HepG2 (cell line): ENCODE measurements around the gene MFSD2A.

Source experiments
- CTCF ChIP-seq: sonication (generic); formaldehyde crosslinking; IDR thresholded peaks from 2 replicates; pipeline ENCODE4 v1.5.0; 2020; ENCODE audit warnings: mild to moderate bottlenecking, missing genetic modification reagents, moderate library complexity
- MAZ ChIP-seq, 2 experiments: sonication (generic) in 1 of 2; formaldehyde crosslinking in 1 of 2; IDR thresholded peaks; 2 replicates each; pipeline versions ENCODE4 v1.5.0 to v1.6.1; 2012 to 2020; ENCODE audit warnings: low read depth in 2 of 2, mild to moderate bottlenecking in 2 of 2, borderline replicate concordance in 1 of 2, improper control_type of control experiment in 1 of 2, low read length in 1 of 2, missing genetic modification reagents in 1 of 2, moderate library complexity in 1 of 2
- SMC3 ChIP-seq: IDR thresholded peaks from 2 replicates; pipeline ENCODE4 v1.6.1; 2011; ENCODE audit warnings: low read length, improper control_type of control experiment

DNA sequence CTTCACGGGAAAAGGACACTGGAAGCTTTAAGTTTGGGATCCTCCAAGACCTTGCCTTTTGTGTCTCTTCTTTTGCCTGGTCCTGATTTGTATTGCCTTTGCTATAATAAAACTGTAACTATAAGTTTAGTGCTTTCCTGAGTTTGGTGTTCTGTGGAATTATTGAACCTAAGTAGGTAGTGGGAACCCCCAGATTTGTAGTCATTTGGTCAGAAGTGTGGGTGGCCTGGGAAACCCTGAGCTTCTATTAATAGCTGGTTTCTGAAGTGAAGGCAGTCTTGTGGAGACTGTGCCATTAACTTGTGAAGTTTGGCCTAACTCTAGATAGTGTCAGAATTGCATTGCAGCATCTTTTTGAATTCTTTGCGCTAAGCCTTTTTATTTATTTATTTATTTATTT lies 46.4 kb upstream of the MFSD2A start:
- TF ChIP-seq MAZ (IDR thresholded peaks at IDR 0.05; ENCODE audit: borderline replicate concordance, low read depth, low read length) (no peak), MAZ (CRISPR knock-in tag; IDR thresholded peaks at IDR 0.05; ENCODE audit: low read depth) (no peak), CTCF (CRISPR knock-in tag) (no peak), SMC3 (no peak)
